ENCODE results near the gene REC114.

The REC114 gene

DNA sequence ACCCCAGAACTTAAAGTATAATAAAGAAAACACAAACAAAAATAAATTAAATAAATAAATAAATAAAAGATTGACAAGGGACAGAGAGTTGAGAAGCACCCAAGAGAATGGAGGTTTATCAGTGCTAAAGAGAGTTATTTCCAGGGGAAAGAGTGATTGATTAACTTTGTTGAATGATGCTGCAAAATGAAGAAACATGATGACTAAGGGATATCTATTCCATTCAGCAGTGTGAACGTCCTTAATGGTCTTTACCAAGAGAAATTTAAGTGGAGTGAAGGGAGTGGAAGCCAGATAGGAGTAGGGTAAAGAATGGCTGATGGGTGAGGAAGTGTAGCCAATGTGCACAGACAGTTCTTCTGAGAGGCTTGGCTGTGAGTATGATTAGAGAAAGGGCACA is 11.1 kb downstream of the REC114 start:
- H3K9ac ChIP-seq, result no peak overlapping the region
- H3K9me3 ChIP-seq (ENCODE audit: control insufficient read depth, low read length), result no peaks in the 10 kb centered on the region
- no peak overlapping the region for H2AFZ ChIP-seq
- H3K27me3 ChIP-seq (ENCODE audit: control insufficient read depth, insufficient read depth, low read length), result no peaks in the 10 kb centered on the region
- no peaks in the 10 kb centered on the region for H3K79me2 ChIP-seq
- H3K4me1 ChIP-seq, result no peaks in the 10 kb centered on the region
- H3K36me3 ChIP-seq (ENCODE audit: control insufficient read depth, insufficient read depth, low read length), result no peaks in the 10 kb centered on the region
- H3K27ac ChIP-seq, result no peak overlapping the region
- H3K4me2 ChIP-seq (ENCODE audit: low read length), result no peak overlapping the region
- H3K4me3 ChIP-seq (ENCODE audit: low read depth, low read length), result no peak overlapping the region
- TF ChIP-seq, protein P1, sequence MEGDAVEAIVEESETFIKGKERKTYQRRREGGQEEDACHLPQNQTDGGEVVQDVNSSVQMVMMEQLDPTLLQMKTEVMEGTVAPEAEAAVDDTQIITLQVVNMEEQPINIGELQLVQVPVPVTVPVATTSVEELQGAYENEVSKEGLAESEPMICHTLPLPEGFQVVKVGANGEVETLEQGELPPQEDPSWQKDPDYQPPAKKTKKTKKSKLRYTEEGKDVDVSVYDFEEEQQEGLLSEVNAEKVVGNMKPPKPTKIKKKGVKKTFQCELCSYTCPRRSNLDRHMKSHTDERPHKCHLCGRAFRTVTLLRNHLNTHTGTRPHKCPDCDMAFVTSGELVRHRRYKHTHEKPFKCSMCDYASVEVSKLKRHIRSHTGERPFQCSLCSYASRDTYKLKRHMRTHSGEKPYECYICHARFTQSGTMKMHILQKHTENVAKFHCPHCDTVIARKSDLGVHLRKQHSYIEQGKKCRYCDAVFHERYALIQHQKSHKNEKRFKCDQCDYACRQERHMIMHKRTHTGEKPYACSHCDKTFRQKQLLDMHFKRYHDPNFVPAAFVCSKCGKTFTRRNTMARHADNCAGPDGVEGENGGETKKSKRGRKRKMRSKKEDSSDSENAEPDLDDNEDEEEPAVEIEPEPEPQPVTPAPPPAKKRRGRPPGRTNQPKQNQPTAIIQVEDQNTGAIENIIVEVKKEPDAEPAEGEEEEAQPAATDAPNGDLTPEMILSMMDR (IDR thresholded peaks at IDR 0.05), result no peak

DNA sequence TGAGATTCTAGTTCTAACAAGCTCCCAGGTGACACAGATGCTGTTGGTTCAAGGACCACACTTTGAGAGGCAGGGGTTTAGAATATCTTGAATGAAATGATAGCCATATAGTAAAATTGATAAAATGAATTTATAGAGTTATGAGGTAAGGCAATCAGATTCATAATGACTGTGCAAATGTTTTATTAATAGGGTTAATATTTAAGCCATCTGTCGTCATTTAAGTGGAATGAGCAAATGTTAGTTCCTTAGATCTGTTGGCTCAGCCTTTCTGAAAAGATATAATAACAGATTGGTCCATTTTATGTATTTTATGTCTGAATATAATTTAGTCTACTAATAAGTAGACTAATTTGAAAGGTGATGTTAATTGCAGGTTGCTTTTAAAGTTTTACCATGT is 12.9 kb downstream of the REC114 start:
- Histone ChIP-seq H3K27me3 (ENCODE audit: control insufficient read depth, insufficient read depth, low read length) (no peaks in the 10 kb centered on the region), H3K4me2 (ENCODE audit: low read length) (no peak overlapping the region), H3K79me2 (no peaks in the 10 kb centered on the region), H3K4me1 (no peaks in the 10 kb centered on the region), H3K36me3 (ENCODE audit: control insufficient read depth, insufficient read depth, low read length) (no peaks in the 10 kb centered on the region), H3K9me3 (ENCODE audit: control insufficient read depth, low read length) (no peaks in the 10 kb centered on the region), H3K27ac (no peak overlapping the region), H2AFZ (no peak overlapping the region), H3K4me3 (ENCODE audit: low read depth, low read length) (no peak overlapping the region), H3K9ac (no peak overlapping the region)
- TF ChIP-seq, protein P1 (IDR thresholded peaks at IDR 0.05), result no peak

DNA sequence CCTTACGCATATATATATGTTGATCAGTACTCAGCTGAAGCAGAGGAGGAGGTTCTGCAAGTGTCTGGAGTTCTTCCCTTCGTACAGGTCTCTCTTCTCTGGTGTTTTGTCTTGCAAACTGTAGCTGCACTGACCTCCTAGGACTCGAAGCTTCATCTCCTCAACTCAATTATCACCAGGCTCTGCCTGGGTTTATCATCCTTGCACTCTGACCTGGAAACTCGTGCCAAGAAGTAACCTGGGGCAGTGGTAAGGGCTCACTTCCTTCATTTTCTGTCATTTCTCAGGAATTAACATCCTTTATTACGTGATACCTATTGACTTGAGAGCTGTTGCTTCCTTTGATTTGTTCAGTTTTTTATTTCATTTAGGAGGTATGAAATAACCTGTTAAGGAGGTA is 14.4 kb downstream of the REC114 start:
- H3K4me1 ChIP-seq, result no peaks in the 10 kb centered on the region
- no peaks in the 10 kb centered on the region for H3K79me2 ChIP-seq
- H3K36me3 ChIP-seq (ENCODE audit: control insufficient read depth, insufficient read depth, low read length), result no peaks in the 10 kb centered on the region
- no peak overlapping the region for H2AFZ ChIP-seq
- H3K9ac ChIP-seq, result no peak overlapping the region
- no peak overlapping the region for H3K27ac ChIP-seq
- no peak overlapping the region for H3K4me2 ChIP-seq (ENCODE audit: low read length)
- no peaks in the 10 kb centered on the region for H3K9me3 ChIP-seq (ENCODE audit: control insufficient read depth, low read length)
- TF ChIP-seq, protein P1 (IDR thresholded peaks at IDR 0.05), result no peak
- no peak overlapping the region for H3K4me3 ChIP-seq (ENCODE audit: low read depth, low read length)
- H3K27me3 ChIP-seq (ENCODE audit: control insufficient read depth, insufficient read depth, low read length), result no peaks in the 10 kb centered on the region

DNA sequence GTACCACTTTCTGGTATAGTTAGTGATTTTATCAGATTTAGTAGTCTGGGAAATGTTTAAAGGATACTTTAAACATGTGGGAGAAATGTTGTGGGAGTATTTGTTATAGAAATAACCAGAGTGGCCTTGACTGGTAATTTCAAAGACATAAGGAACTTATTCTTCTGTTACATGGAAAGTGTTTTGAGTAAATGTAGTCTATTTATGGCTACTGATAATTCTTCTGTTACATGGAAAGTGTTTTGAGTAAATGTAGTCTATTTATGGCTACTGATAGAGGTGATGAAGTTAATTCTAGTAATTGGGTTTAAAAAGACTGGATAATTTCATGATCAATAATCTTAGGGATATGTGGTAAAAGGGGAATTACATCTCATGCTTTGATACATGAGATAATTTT is 17.7 kb downstream of the REC114 start:
- Histone ChIP-seq H2AFZ (no peak overlapping the region), H3K4me1 (no peaks in the 10 kb centered on the region), H3K27ac (no peak overlapping the region), H3K4me3 (ENCODE audit: low read depth, low read length) (no peak overlapping the region), H3K9ac (no peak overlapping the region), H3K79me2 (no peaks in the 10 kb centered on the region), H3K4me2 (ENCODE audit: low read length) (no peak overlapping the region), H3K36me3 (ENCODE audit: control insufficient read depth, insufficient read depth, low read length) (no peaks in the 10 kb centered on the region), H3K27me3 (ENCODE audit: control insufficient read depth, insufficient read depth, low read length) (no peaks in the 10 kb centered on the region), H3K9me3 (ENCODE audit: control insufficient read depth, low read length) (no peaks in the 10 kb centered on the region)
- TF ChIP-seq, protein P1 (IDR thresholded peaks at IDR 0.05), result no peak

DNA sequence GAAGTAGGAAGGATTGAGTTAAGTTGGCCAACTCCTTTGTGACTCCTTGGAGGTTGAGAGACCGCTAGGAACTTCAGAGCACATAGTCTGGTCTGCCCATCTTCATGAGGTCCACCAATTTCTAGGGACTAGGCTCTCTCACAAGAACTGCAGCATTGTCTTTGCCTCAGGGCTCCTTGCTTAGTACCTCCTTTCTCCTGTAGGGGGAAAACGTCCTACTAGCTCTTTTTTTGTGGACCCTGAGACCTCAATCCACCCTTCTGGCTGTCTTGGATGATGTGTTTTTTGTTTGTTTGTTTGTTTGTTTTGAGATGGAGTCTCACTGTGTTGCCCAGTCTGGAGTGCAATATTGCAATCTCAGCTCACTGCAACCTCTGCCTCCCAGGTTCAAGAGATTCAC is 21.6 kb downstream of the REC114 start:
- Histone ChIP-seq H3K9me3 (ENCODE audit: control insufficient read depth, low read length) (no peaks in the 10 kb centered on the region), H3K36me3 (ENCODE audit: control insufficient read depth, insufficient read depth, low read length) (no peaks in the 10 kb centered on the region), H3K4me2 (ENCODE audit: low read length) (no peak overlapping the region), H3K4me1 (no peaks in the 10 kb centered on the region), H2AFZ (no peak overlapping the region), H3K27me3 (ENCODE audit: control insufficient read depth, insufficient read depth, low read length) (no peaks in the 10 kb centered on the region), H3K4me3 (ENCODE audit: low read depth, low read length) (no peak overlapping the region), H3K9ac (no peak overlapping the region), H3K27ac (no peak overlapping the region), H3K79me2 (no peaks in the 10 kb centered on the region)
- TF ChIP-seq, protein P1 (IDR thresholded peaks at IDR 0.05), result no peak

All from parathyroid adenoma (tissue), 2 donors.